PC-9 (cell line): ENCODE measurements around the gene EPHX1. TPM values are rescaled to one million over a fixed set of nuclear protein-coding genes. Genes with fewer than 3 reads are reported as not detected.

Experiments used
- BruUV-seq: library from RNA; stranded (reverse); fragments of 400-500 nt; replicated peaks from 2 replicates; lab custom pipeline; 2021; lab: Mats Ljungman, UMichigan
- CTCF ChIA-PET: fragments of 300-600 bp; sonication (Branson Sonifier 250); formaldehyde crosslinking; loops from one replicate; lab custom pipeline; 2022; ENCODE audit warnings: antibody characterized with exemption; lab: Charles Lee
- POLR2A ChIA-PET: fragments of 300-600 bp; sonication (Branson Sonifier 250); formaldehyde crosslinking; loops from one replicate; lab custom pipeline; 2022; ENCODE audit warnings: antibody characterized with exemption; ENCODE audit not compliant: unreplicated experiment; lab: Charles Lee
- DNase-seq, 2 experiments: peaks; one replicate each; pipeline versions ENCODE4 v3.0.0 to v3.0.0-alpha.2; 2015 to 2022; ENCODE audit warnings: mixed read lengths in 1 of 2
- H2AFZ ChIP-seq: fragments of 200-600 bp; sonication (generic); 2 replicates; pipeline ENCODE4 v1.8.1; 2017; ENCODE audit warnings: antibody characterized with exemption
- H3F3A ChIP-seq: fragments of 200-600 bp; sonication (generic); 2 replicates; pipeline ENCODE4 v1.8.1; 2017; ENCODE audit warnings: antibody characterized with exemption, mild to moderate bottlenecking, low read depth; ENCODE audit not compliant: insufficient read depth
- H3K27ac ChIP-seq: fragments of 200-600 bp; sonication (generic); 2 replicates; pipeline ENCODE4 v1.6.1; 2016; ENCODE audit warnings: mixed run types
- H3K27me3 ChIP-seq: fragments of 200-600 bp; sonication (generic); 2 replicates; pipeline ENCODE4 v1.6.1; 2016; ENCODE audit warnings: low read depth, mixed run types; ENCODE audit not compliant: insufficient read depth
- H3K36me3 ChIP-seq: fragments of 200-600 bp; sonication (generic); 2 replicates; pipeline ENCODE4 v1.6.1; 2016; ENCODE audit warnings: low read depth, mixed run types
- H3K4me1 ChIP-seq: fragments of 200-600 bp; sonication (generic); replicated peaks from 2 replicates; pipeline ENCODE4 v1.6.1; 2016; ENCODE audit warnings: mixed run types; ENCODE audit not compliant: insufficient read depth
- H3K4me2 ChIP-seq: fragments of 200-600 bp; sonication (generic); 2 replicates; pipeline ENCODE4 v1.6.1; 2017; ENCODE audit warnings: mixed run types
- H3K4me3 ChIP-seq: fragments of 200-600 bp; sonication (generic); 2 replicates; pipeline ENCODE4 v1.6.1; 2016; ENCODE audit warnings: mixed run types
- H3K79me2 ChIP-seq: fragments of 200-600 bp; sonication (generic); 2 replicates; pipeline ENCODE4 v1.6.1; 2017; ENCODE audit warnings: low read depth, mixed run types
- H3K9me2 ChIP-seq: fragments of 200-600 bp; sonication (generic); 2 replicates; pipeline ENCODE4 v1.8.1; 2017; ENCODE audit warnings: mild to moderate bottlenecking; ENCODE audit not compliant: insufficient read depth
- H3K9me3 ChIP-seq: fragments of 200-600 bp; sonication (generic); 2 replicates; pipeline ENCODE4 v1.8.1; 2016; ENCODE audit warnings: low read depth; ENCODE audit not compliant: insufficient read depth
- H4K20me1 ChIP-seq: fragments of 200-600 bp; sonication (generic); 2 replicates; pipeline ENCODE4 v1.8.1; 2017; ENCODE audit not compliant: insufficient read depth
- CTCF ChIP-seq: fragments of 200-600 bp; sonication (generic); conservative IDR thresholded peaks from 2 replicates; pipeline ENCODE4 v1.6.1; 2017; ENCODE audit warnings: mixed run types, antibody characterized with exemption, mild to moderate bottlenecking, moderate library complexity
- EZH2 ChIP-seq: fragments of 200-600 bp; sonication (generic); IDR thresholded peaks from 2 replicates; pipeline ENCODE4 v1.8.0; 2017; ENCODE audit warnings: antibody characterized with exemption, low read depth
- intact Hi-C: fragments of 100-400 bp; cut with micrococcal nuclease; formaldehyde crosslinking; loops from one replicate; pipeline ENCODE4 v1.10.0; 2022; ENCODE audit not compliant: unreplicated experiment
- total RNA-seq: library from RNA; stranded (reverse); gene quantifications from 2 replicates; pipeline ENCODE4 v1.2.3, GENCODE V29; 2021

EPHX1 gene
- total RNA-seq, 1 experiment from 2014 or later, result 313 TPM

GRCh38 chr1:225812488-225813213 lies 2.7 kb downstream of the EPHX1 start:
- H2AFZ ChIP-seq, result no peak overlapping the region
- peak overlapping the region; percentile 95 for H3K4me2 ChIP-seq
- peaks cover 71% of the 10 kb centered on the region for H3K4me1 ChIP-seq
- TF ChIP-seq CTCF (no peak), EZH2 (no peak)
- peaks cover 26% of the 10 kb centered on the region for H3K36me3 ChIP-seq
- POLR2A ChIA-PET, result interaction anchor here (0.6 to 1.2 kb wide), 6 partner anchors 11 to 109 kb away, joined by 4 to 11 read pairs (median 5); no protein-coding TSS in a partner anchor
- H3F3A ChIP-seq, result peaks cover 38% of the 10 kb centered on the region
- H3K9me2 ChIP-seq, result no peaks in the 10 kb centered on the region
- intact Hi-C loops, result loop anchor here (1.0 to 2.0 kb wide), 2 partner anchors 36 to 112 kb away; partner anchors contain the start of gene SRP9
- no TSS peak for BruUV-seq
- peaks cover 63% of the 10 kb centered on the region for H3K79me2 ChIP-seq
- DNase-seq, result no peak
- no peaks in the 10 kb centered on the region for H4K20me1 ChIP-seq
- H3K4me3 ChIP-seq, result peak overlapping the region; percentile 15; the same call in 1 of the 2 replicates
- CTCF ChIA-PET, result interaction anchor here (0.6 to 1.1 kb wide), 2 partner anchors 10 to 41 kb away, joined by 3 to 5 read pairs; no protein-coding TSS in a partner anchor
- no peaks in the 10 kb centered on the region for H3K27me3 ChIP-seq
- H3K9me3 ChIP-seq, result no peaks in the 10 kb centered on the region
- H3K27ac ChIP-seq, result peak overlapping the region; percentile 87

DNA sequence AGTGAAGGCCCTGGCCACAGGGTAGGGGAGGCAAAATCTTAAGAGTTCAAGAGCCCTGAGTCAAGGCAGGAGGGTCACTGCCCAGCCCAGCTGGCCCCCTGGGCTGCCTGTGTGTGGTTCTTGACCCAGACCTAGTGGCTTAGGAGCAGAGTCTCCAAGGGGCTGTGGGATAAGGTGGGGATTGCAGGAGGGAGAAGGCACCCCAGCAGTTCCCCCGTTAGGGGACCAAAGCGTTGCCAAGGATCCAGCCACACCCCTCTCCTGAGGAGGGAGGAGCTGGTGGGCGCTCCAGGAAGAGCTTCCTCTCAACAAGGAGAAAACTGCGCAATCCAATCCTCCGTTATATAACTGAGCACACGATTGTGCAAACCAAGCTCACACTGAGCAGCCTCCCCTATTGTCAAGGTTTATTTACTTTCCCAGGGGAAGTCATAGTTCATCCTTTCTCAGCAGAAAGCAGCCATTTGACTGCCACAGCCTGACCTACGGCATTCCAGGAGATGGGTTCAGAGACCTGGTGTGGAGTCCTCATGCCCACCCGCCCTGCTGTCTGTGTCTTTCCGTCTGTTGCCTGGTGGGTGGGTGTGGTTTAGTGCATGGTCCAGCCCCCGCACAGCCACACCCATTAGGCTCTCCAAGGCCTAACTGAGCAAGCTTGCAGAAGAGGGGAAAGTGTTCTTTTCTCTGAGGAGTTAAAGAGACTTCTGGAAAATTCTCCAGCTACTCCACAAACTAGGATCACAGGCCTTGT lies 3.5 kb downstream of the EPHX1 start:
- no TSS peak for BruUV-seq
- H2AFZ ChIP-seq, result no peak overlapping the region

More for the DNA sequence above, 3.5 kb downstream of the EPHX1 start:
- peak overlapping the region; percentile 32; the same call in 1 of the 2 replicates for H3K4me3 ChIP-seq
- H3K27ac ChIP-seq, result peak overlapping the region; percentile 87
- no peaks in the 10 kb centered on the region for H3K9me3 ChIP-seq
- no peaks in the 10 kb centered on the region for H3K27me3 ChIP-seq
- peak overlapping the region; percentile 95 for H3K4me2 ChIP-seq
- H3K36me3 ChIP-seq, result peaks cover 31% of the 10 kb centered on the region
- H4K20me1 ChIP-seq, result no peaks in the 10 kb centered on the region
- ChIA-PET CTCF (interaction anchor here (0.5 to 1.1 kb wide), 8 partner anchors 9 to 515 kb away, joined by 3 to 7 read pairs (median 4); partner anchors contain the start of gene SRP9), POLR2A (interaction anchor here (0.6 to 1.2 kb wide), 12 partner anchors 11 to 161 kb away, joined by 3 to 12 read pairs (median 5); partner anchors contain the start of gene ENAH)
- peaks cover 44% of the 10 kb centered on the region for H3F3A ChIP-seq
- intact Hi-C loops, result loop anchor here (1.0 to 2.0 kb wide), 2 partner anchors 37 to 113 kb away; partner anchors contain the start of gene SRP9
- peaks cover 70% of the 10 kb centered on the region for H3K79me2 ChIP-seq
- TF ChIP-seq CTCF, result no peak
- TF ChIP-seq EZH2, result no peak
- peaks cover 78% of the 10 kb centered on the region for H3K4me1 ChIP-seq
- H3K9me2 ChIP-seq, result no peaks in the 10 kb centered on the region
- DNase-seq, result peak; percentile 94 to 99
